HCT116 (cell line): Measurements from ENCODE around the gene ACHE. TPM values are rescaled to one million over a fixed set of nuclear protein-coding genes. Genes with fewer than 3 reads are reported as not detected.

ENCODE experiments used
- ATAC-seq: fragments of 200-7000 bp; cut with Tn5 transposase; 2 replicates; pipeline ENCODE4 v1.9.1; 2020; ENCODE audit warnings: mild to moderate bottlenecking, moderate library complexity
- BruUV-seq: library from RNA; stranded (reverse); fragments of 400-500 nt; replicated peaks from 2 replicates; lab custom pipeline; 2021; lab: Mats Ljungman, UMichigan
- CTCF ChIA-PET: fragments of 300-600 bp; sonication (Branson Sonifier 250); formaldehyde crosslinking; loops from one replicate; lab custom pipeline; 2021; ENCODE audit warnings: antibody characterized with exemption; lab: Charles Lee
- POLR2A ChIA-PET: fragments of 300-600, 350-600 bp; sonication (Branson Sonifier 250); formaldehyde crosslinking; loops from one replicate; lab custom pipeline; 2021; ENCODE audit warnings: antibody characterized with exemption; lab: Charles Lee
- RAD21 ChIA-PET, 2 experiments: fragments of 300-600 bp; sonication (Branson Sonifier 250); formaldehyde crosslinking; loops; one replicate each; lab custom pipeline; 2023; ENCODE audit warnings: low total read pairs in 2 of 2; ENCODE audit not compliant: uncharacterized antibody in 2 of 2, unreplicated experiment in 2 of 2, low non-redundant PET in 1 of 2; lab: Charles Lee
- DNase-seq: peaks from one replicate; pipeline ENCODE4 v3.0.0-alpha.2; 2010; ENCODE audit warnings: low read depth, low spot score
- H2AFZ ChIP-seq: fragments of 200-600 bp; shearing (Covaris generic), sonication (generic); 2 replicates; pipeline ENCODE4 v1.6.1; 2017; ENCODE audit warnings: low read depth, mixed run types, mixed read lengths, antibody characterized with exemption, low read length; ENCODE audit not compliant: poor library complexity, severe bottlenecking
- H3K27ac ChIP-seq: 2 replicates; pipeline ENCODE4 v1.5.1; 2012; ENCODE audit warnings: low read depth, low read length
- H3K27me3 ChIP-seq: fragments of 200-600 bp; sonication (generic); 2 replicates; pipeline ENCODE4 v1.6.1; 2016; ENCODE audit warnings: mixed run types, low read length, mixed read lengths; ENCODE audit not compliant: insufficient read depth
- H3K36me3 ChIP-seq, 2 experiments: fragments of 200-500 bp in 1 of 2; fragments of 200-600 bp in 1 of 2; sonication (Bioruptor generic) in 1 of 2; sonication (generic) in 1 of 2; 2 replicates each; pipeline versions ENCODE4 v1.5.1 to v1.6.1; 2014 to 2016; ENCODE audit warnings: low read length in 2 of 2, inconsistent platforms in 1 of 2, mixed read lengths in 1 of 2, mixed run types in 1 of 2; ENCODE audit not compliant: insufficient read depth in 2 of 2, control insufficient read depth in 1 of 2
- H3K4me1 ChIP-seq, 2 experiments: fragments of 200-600 bp in 1 of 2; sonication (generic) in 1 of 2; 2 replicates each; pipeline versions ENCODE4 v1.5.1 to v1.6.1; 2012 to 2017; ENCODE audit warnings: low read length in 2 of 2, inconsistent platforms in 1 of 2, mild to moderate bottlenecking in 1 of 2, mixed read lengths in 1 of 2, mixed run types in 1 of 2, moderate library complexity in 1 of 2; ENCODE audit not compliant: insufficient read depth in 2 of 2, control insufficient read depth in 1 of 2
- H3K4me2 ChIP-seq: fragments of 200-600 bp; sonication (generic); 2 replicates; pipeline ENCODE4 v1.6.1; 2017; ENCODE audit warnings: mixed run types, low read length, mixed read lengths
- H3K4me3 ChIP-seq, 2 experiments: fragments of 200-600 bp in 1 of 2; sonication (generic) in 1 of 2; replicated peaks in 1 of 2; 2 replicates each; pipeline ENCODE4 v1.5.1; 2011 to 2016; ENCODE audit warnings: low read length in 2 of 2, control low read depth in 1 of 2, low read depth in 1 of 2, mild to moderate bottlenecking in 1 of 2, mixed read lengths in 1 of 2, mixed run types in 1 of 2
- H3K79me2 ChIP-seq: fragments of 200-600 bp; sonication (generic); 2 replicates; pipeline ENCODE4 v1.6.1; 2017; ENCODE audit warnings: mild to moderate bottlenecking, mixed run types, low read length, moderate library complexity, mixed read lengths; ENCODE audit not compliant: insufficient read depth
- H3K9ac ChIP-seq: fragments of 200-600 bp; sonication (generic); 2 replicates; pipeline ENCODE4 v1.6.1; 2016; ENCODE audit warnings: low read length, mixed read lengths
- H3K9me2 ChIP-seq: fragments of 200-600 bp; sonication (generic), shearing (Covaris generic); 2 replicates; pipeline ENCODE4 v1.6.1; 2017; ENCODE audit warnings: mixed run types, mild to moderate bottlenecking, moderate library complexity; ENCODE audit not compliant: insufficient read depth
- H3K9me3 ChIP-seq, 2 experiments: fragments of 200-500 bp in 1 of 2; fragments of 200-600 bp in 1 of 2; sonication (Bioruptor generic) in 1 of 2; sonication (generic) in 1 of 2; 2 replicates each; pipeline ENCODE4 v1.6.1; 2014 to 2017; ENCODE audit warnings: low read length in 2 of 2, mixed read lengths in 2 of 2, inconsistent platforms in 1 of 2, low read depth in 1 of 2, mild to moderate bottlenecking in 1 of 2, mixed run types in 1 of 2, moderate library complexity in 1 of 2; ENCODE audit not compliant: control insufficient read depth in 1 of 2, insufficient read depth in 1 of 2
- H4K20me1 ChIP-seq: fragments of 200-600 bp; sonication (generic), shearing (Covaris generic); 2 replicates; pipeline ENCODE4 v1.6.1; 2017; ENCODE audit warnings: mixed run types, mild to moderate bottlenecking, moderate library complexity; ENCODE audit not compliant: insufficient read depth
- CBX3 ChIP-seq: IDR thresholded peaks from 2 replicates; pipeline ENCODE4 v1.6.1; 2012; ENCODE audit warnings: low read depth
- CEBPB ChIP-seq: IDR thresholded peaks from 2 replicates; pipeline ENCODE4 v1.6.1; 2012; ENCODE audit warnings: low read depth
- EGR1 ChIP-seq: IDR thresholded peaks from 2 replicates; pipeline ENCODE4 v1.6.1; 2012; ENCODE audit warnings: low read depth
- ELF1 ChIP-seq: IDR thresholded peaks from 2 replicates; pipeline ENCODE4 v1.6.1; 2012; ENCODE audit warnings: low read depth, borderline replicate concordance
- EZH2 ChIP-seq: fragments of 200-600 bp; sonication (generic); IDR thresholded peaks from 2 replicates; pipeline ENCODE4 v1.6.1; 2017; ENCODE audit warnings: antibody characterized with exemption, mixed run types
- EZH2phosphoT487 ChIP-seq: fragments of 200-600 bp; IDR thresholded peaks from 2 replicates; pipeline ENCODE4 v1.6.1; 2018; ENCODE audit warnings: antibody characterized with exemption, borderline replicate concordance
- FOSL1 ChIP-seq: IDR thresholded peaks from 2 replicates; pipeline ENCODE4 v1.6.1; 2012; ENCODE audit warnings: low read depth
- JUND ChIP-seq: IDR thresholded peaks from 2 replicates; pipeline ENCODE4 v1.6.1; 2012
- POLR2A ChIP-seq: IDR thresholded peaks from 2 replicates; pipeline ENCODE4 v1.7.0; 2011; ENCODE audit warnings: borderline replicate concordance; ENCODE audit not compliant: insufficient read depth, insufficient read length; ENCODE audit errors: extremely low read depth
- RAD21 ChIP-seq: IDR thresholded peaks from 2 replicates; pipeline ENCODE4 v1.6.1; 2012; ENCODE audit warnings: low read depth, mild to moderate bottlenecking
- SIN3A ChIP-seq: IDR thresholded peaks from 2 replicates; pipeline ENCODE4 v1.6.1; 2012; ENCODE audit warnings: low read depth
- SP1 ChIP-seq: IDR thresholded peaks from 2 replicates; pipeline ENCODE4 v1.6.1; 2012; ENCODE audit warnings: low read depth
- TCF7L2 ChIP-seq: IDR thresholded peaks from 2 replicates; pipeline ENCODE4 v1.7.0; 2011; ENCODE audit warnings: borderline replicate concordance, inconsistent platforms; ENCODE audit not compliant: insufficient read depth, insufficient read length; ENCODE audit errors: extremely low read depth
- YY1 ChIP-seq: IDR thresholded peaks from 2 replicates; pipeline ENCODE4 v1.6.1; 2011; ENCODE audit warnings: low read length, low read depth, moderate library complexity, mild to moderate bottlenecking; ENCODE audit not compliant: insufficient replicate concordance; ENCODE audit errors: extremely low read depth
- ZBTB33 ChIP-seq: IDR thresholded peaks from 2 replicates; pipeline ENCODE4 v1.6.1; 2011; ENCODE audit warnings: mild to moderate bottlenecking, low read length, moderate library complexity; ENCODE audit not compliant: insufficient replicate concordance; ENCODE audit errors: extremely low read depth
- ZFX ChIP-seq: fragments of 450-650 bp; IDR thresholded peaks from 2 replicates; pipeline ENCODE4 v1.6.1; 2017
- intact Hi-C: fragments of 100-400 bp; cut with micrococcal nuclease; formaldehyde crosslinking; loops from 2 replicates; pipeline ENCODE4 v1.10.0; 2022
- total RNA-seq: library from RNA; stranded (reverse); gene quantifications from one replicate; pipeline ENCODE4 v1.2.1, GENCODE V29; 2021; ENCODE audit not compliant: unreplicated experiment
- TF ChIP-seq, protein P1 (sequence below): IDR thresholded peaks from 2 replicates; pipeline ENCODE4 v1.6.1; 2012
- TF ChIP-seq, protein P2 (sequence below): IDR thresholded peaks from 2 replicates; pipeline ENCODE4 v1.6.1; 2012
- TF ChIP-seq, protein P3 (sequence below): IDR thresholded peaks from 2 replicates; pipeline ENCODE4 v1.6.1; 2012; ENCODE audit warnings: low read depth

Gene ACHE
- total RNA-seq, 1 experiment from 2014 or later = 1.8 TPM

DNA sequence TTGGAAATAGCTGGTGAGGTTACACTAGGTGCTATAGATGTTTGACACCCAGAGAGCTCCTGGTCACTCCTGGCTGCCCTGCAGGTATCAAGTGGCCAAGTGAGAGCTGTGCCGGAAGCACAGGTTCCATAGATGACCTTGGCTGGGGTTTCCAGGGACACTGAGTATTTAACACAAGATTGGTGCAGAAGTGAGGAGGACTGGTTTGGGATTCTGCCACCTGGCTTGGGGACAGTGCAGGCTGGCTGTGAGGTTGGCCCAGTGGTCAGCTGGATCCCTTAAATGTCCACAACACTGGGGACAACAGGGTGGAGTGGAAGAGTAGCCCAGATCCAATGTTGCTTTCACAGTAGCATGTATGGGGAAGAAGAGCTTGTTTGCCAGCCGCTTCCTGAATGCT lies 5.3 kb upstream of the ACHE start:
- H3K36me3 ChIP-seq = no peaks in the 10 kb centered on the region
- POLR2A ChIA-PET = no interaction called here

More for the DNA sequence above, 5.3 kb upstream of the ACHE start:
- Histone ChIP-seq H2AFZ (no peak overlapping the region), H3K9me2 (no peaks in the 10 kb centered on the region), H3K4me2 (no peak overlapping the region), H3K27ac (no peak overlapping the region), H3K27me3 (no peaks in the 10 kb centered on the region; the same call in 1 of the 2 replicates), H3K4me3 (no peak overlapping the region), H3K9ac (no peak overlapping the region)
- ChIA-PET CTCF (interaction anchor here (0.8 kb wide), 1 partner anchor 177 kb away, joined by 3 read pairs; no protein-coding TSS in a partner anchor), RAD21 (no interaction called here)
- intact Hi-C loops = no loop called here
- ATAC-seq = no peak
- no TSS peak for BruUV-seq
- TF ChIP-seq, protein P1, sequence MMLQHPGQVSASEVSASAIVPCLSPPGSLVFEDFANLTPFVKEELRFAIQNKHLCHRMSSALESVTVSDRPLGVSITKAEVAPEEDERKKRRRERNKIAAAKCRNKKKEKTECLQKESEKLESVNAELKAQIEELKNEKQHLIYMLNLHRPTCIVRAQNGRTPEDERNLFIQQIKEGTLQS = no peak
- TF ChIP-seq FOSL1 (no peak), ZFX (no peak), CEBPB (no peak), POLR2A (no peak), ELF1 (no peak), RAD21 (no peak), TCF7L2 (no peak), EGR1 (no peak), CBX3 (no peak), EZH2phosphoT487 (no peak), SP1 (no peak), EZH2 (no peak), YY1 (no peak), JUND (no peak), ZBTB33 (no peak), SIN3A (no peak)
- TF ChIP-seq, protein P2, sequence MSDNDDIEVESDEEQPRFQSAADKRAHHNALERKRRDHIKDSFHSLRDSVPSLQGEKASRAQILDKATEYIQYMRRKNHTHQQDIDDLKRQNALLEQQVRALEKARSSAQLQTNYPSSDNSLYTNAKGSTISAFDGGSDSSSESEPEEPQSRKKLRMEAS = no peak
- TF ChIP-seq, protein P3, sequence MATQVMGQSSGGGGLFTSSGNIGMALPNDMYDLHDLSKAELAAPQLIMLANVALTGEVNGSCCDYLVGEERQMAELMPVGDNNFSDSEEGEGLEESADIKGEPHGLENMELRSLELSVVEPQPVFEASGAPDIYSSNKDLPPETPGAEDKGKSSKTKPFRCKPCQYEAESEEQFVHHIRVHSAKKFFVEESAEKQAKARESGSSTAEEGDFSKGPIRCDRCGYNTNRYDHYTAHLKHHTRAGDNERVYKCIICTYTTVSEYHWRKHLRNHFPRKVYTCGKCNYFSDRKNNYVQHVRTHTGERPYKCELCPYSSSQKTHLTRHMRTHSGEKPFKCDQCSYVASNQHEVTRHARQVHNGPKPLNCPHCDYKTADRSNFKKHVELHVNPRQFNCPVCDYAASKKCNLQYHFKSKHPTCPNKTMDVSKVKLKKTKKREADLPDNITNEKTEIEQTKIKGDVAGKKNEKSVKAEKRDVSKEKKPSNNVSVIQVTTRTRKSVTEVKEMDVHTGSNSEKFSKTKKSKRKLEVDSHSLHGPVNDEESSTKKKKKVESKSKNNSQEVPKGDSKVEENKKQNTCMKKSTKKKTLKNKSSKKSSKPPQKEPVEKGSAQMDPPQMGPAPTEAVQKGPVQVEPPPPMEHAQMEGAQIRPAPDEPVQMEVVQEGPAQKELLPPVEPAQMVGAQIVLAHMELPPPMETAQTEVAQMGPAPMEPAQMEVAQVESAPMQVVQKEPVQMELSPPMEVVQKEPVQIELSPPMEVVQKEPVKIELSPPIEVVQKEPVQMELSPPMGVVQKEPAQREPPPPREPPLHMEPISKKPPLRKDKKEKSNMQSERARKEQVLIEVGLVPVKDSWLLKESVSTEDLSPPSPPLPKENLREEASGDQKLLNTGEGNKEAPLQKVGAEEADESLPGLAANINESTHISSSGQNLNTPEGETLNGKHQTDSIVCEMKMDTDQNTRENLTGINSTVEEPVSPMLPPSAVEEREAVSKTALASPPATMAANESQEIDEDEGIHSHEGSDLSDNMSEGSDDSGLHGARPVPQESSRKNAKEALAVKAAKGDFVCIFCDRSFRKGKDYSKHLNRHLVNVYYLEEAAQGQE = no peak
- TF ChIP-seq, all 23 proteins: peak for 0
- Histone ChIP-seq H3K79me2 (no peaks in the 10 kb centered on the region), H3K4me1 (peaks cover 8 to 18% of the 10 kb centered on the region in 2 experiments), H4K20me1 (no peaks in the 10 kb centered on the region), H3K9me3 (no peaks in the 10 kb centered on the region)
- DNase-seq = no peak
